WERI-Rb-1 (cell line): ENCODE measurements around the gene ERP44.

Experiments
- DNase-seq: peaks from one replicate; pipeline ENCODE4 v3.0.0-alpha.2; 2020
- H3K27ac ChIP-seq: fragments of 250-450 bp; sonication (Bioruptor Pico); 2 replicates; pipeline ENCODE4 v1.5.1; 2020; ENCODE audit warnings: mild to moderate bottlenecking, moderate library complexity
- H3K27me3 ChIP-seq: fragments of 250-450 bp; sonication (Bioruptor Pico); 2 replicates; pipeline ENCODE4 v1.5.1; 2021; ENCODE audit warnings: mild to moderate bottlenecking, low read depth, moderate library complexity; ENCODE audit not compliant: insufficient read depth, severe bottlenecking
- H3K36me3 ChIP-seq: fragments of 250-450 bp; sonication (Bioruptor Pico); 2 replicates; pipeline ENCODE4 v1.5.1; 2020; ENCODE audit warnings: mild to moderate bottlenecking, moderate library complexity
- H3K4me3 ChIP-seq: 2 replicates; pipeline ENCODE4 v1.5.1; 2011; ENCODE audit warnings: low read depth, mild to moderate bottlenecking, control low read depth, low read length
- H3K9me3 ChIP-seq: fragments of 250-450 bp; sonication (Bioruptor Pico); 2 replicates; pipeline ENCODE4 v1.5.1; 2021; ENCODE audit warnings: mild to moderate bottlenecking, moderate library complexity; ENCODE audit not compliant: severe bottlenecking
- TF ChIP-seq, protein P1 (sequence below): IDR thresholded peaks from 2 replicates; pipeline ENCODE4 v1.5.1; 2011; ENCODE audit warnings: low read depth, mild to moderate bottlenecking, control low read depth, inconsistent platforms, low read length

ERP44 gene

DNA sequence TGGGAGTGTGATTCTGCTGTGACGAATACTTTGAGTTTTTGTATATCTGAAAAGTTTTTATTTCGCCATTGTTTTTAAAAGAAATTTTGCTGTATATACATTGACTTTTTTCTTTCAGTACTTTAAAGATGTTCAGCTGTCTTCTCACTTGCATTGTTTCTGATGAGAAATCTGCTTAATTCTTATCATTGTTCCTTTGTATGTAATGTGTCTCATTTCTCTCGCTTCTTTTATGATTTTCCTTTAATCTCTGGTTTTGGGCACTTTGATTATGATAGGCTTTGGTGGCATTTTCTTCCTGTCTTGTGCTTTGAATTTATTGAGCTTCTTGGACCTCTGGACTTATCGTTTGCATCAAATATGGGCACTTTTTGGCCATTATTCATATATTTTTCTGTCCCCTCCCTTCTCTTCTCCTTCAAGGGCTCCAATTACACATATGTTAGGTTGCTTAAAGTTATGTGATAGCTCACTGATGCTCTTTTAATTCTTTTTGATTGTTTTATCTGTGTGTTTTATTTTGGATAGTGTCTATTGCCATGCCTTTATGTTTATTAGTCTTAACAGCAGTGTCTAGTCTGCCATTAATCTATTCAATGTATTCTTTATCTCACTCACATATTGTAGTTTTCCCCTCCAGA is 161.7 kb downstream of the ERP44 start:
- TF ChIP-seq, protein P1, sequence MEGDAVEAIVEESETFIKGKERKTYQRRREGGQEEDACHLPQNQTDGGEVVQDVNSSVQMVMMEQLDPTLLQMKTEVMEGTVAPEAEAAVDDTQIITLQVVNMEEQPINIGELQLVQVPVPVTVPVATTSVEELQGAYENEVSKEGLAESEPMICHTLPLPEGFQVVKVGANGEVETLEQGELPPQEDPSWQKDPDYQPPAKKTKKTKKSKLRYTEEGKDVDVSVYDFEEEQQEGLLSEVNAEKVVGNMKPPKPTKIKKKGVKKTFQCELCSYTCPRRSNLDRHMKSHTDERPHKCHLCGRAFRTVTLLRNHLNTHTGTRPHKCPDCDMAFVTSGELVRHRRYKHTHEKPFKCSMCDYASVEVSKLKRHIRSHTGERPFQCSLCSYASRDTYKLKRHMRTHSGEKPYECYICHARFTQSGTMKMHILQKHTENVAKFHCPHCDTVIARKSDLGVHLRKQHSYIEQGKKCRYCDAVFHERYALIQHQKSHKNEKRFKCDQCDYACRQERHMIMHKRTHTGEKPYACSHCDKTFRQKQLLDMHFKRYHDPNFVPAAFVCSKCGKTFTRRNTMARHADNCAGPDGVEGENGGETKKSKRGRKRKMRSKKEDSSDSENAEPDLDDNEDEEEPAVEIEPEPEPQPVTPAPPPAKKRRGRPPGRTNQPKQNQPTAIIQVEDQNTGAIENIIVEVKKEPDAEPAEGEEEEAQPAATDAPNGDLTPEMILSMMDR = no peak
- Histone ChIP-seq H3K27ac (no peak overlapping the region), H3K9me3 (no peaks in the 10 kb centered on the region), H3K27me3 (no peaks in the 10 kb centered on the region), H3K4me3 (no peak overlapping the region), H3K36me3 (no peaks in the 10 kb centered on the region)
- no peak for DNase-seq

GRCh38 chr9:99931155-99931840 is 167.5 kb downstream of the ERP44 start:
- Histone ChIP-seq H3K27me3 (no peaks in the 10 kb centered on the region), H3K9me3 (no peaks in the 10 kb centered on the region), H3K4me3 (no peak overlapping the region), H3K27ac (no peak overlapping the region), H3K36me3 (no peaks in the 10 kb centered on the region)
- TF ChIP-seq, protein P1 = no peak
- DNase-seq = no peak

GRCh38 chr9:99929652-99930051 is 169.1 kb downstream of the ERP44 start:
- Histone ChIP-seq H3K27me3 (no peaks in the 10 kb centered on the region), H3K4me3 (no peak overlapping the region), H3K27ac (no peak overlapping the region), H3K9me3 (no peaks in the 10 kb centered on the region), H3K36me3 (no peaks in the 10 kb centered on the region)
- TF ChIP-seq, protein P1 = no peak
- DNase-seq = no peak
